Tibial nerve (tissue), 4 donors: ENCODE data around the gene PPP2R5D.

Experiments
- CTCF ChIP-seq, 5 experiments: fragments of 200-600 bp in 3 of 5; fragments of 450-650 bp in 2 of 5; sonication (generic) in 3 of 5; IDR thresholded peaks; one replicate each; pipeline ENCODE4 v1.5.1; 2016 to 2019; ENCODE audit warnings: antibody characterized with exemption in 5 of 5, mild to moderate bottlenecking in 3 of 5, moderate library complexity in 2 of 5
- EP300 ChIP-seq, 2 donors: sonication (generic); formaldehyde crosslinking; IDR thresholded peaks; one replicate each; pipeline ENCODE4 v1.6.1; 2017; ENCODE audit warnings: antibody characterized with exemption in 2 of 2, mild to moderate bottlenecking in 1 of 2
- POLR2A ChIP-seq, 2 donors: fragments of 450-650 bp; IDR thresholded peaks; one replicate each; pipeline ENCODE4 v1.6.1; 2017; ENCODE audit warnings: antibody characterized with exemption in 2 of 2, mild to moderate bottlenecking in 2 of 2, moderate library complexity in 2 of 2

- TF ChIP-seq CTCF (IDR thresholded peaks at IDR 0.05) (no peak), POLR2A (IDR thresholded peaks at IDR 0.05) (no peak), EP300 (IDR thresholded peaks at IDR 0.05) (no peak)
Measured at GRCh38 chr6:43024436-43024835, 40.1 kb downstream of the PPP2R5D start.
